ENCODE data around the gene MYO6.

MYO6 gene

DNA sequence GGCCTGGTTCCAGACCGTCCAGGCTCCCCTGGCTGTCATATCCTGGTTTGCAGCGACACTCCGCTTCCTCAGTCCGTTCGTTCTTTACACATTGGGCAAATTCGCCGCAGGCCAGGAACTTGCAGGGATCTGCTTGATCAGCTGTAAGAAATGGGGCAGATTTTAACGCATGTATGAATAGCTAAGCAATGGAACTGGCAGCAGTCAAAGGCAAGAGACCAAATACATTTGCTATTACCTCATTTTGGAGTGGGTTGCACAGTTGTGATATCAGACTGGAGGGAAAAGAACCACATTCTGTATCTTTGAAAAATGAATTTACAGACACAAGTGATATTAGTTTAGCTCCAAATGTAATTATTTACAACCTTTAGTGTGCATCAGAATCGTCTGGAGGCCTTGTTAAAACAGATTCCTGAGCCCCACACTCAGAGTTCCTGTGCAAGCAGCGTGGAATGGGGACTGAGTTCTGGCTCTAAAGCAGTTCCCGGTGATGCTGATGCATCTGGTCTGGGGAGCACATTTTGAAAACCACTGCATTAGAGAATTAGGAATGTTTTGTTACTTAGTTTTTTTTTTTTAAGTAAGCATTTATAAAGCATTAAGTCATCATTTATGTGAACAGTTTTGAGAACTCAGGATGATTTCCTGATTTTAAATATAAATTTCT is 182.1 kb downstream of the MYO6 start:
- no peak overlapping the region for H4K91ac ChIP-seq (ENCODE audit: low read depth, low read length, poor library complexity)
- WGBS, 2 donors (ENCODE audit: extremely low coverage in 2 of 2, insufficient read length in 2 of 2, insufficient replicate concordance in 1 of 2): no CpG with 5 or more reads among the region's 11 CpGs
- no peak overlapping the region for H3K4ac ChIP-seq (ENCODE audit: low read length)
- no peak overlapping the region for H2AFZ ChIP-seq (ENCODE audit: low read length)
- no peaks in the 10 kb centered on the region for H3K9me3 ChIP-seq (replicated peaks in 1 of 2; ENCODE audit: control insufficient read depth in 2 of 2, insufficient read depth in 1 of 2, low read depth in 1 of 2, low read length in 2 of 2)
- no peaks in the 10 kb centered on the region for H3K27me3 ChIP-seq (ENCODE audit: control insufficient read depth in 3 of 3, insufficient read depth in 3 of 3, low read depth in 1 of 3, low read length in 3 of 3)
- H3K36me3 ChIP-seq (replicated peaks in 1 of 2; ENCODE audit: control insufficient read depth in 2 of 2, insufficient read depth in 2 of 2, low read length in 2 of 2): no peaks in the 10 kb centered on the region
- no peak overlapping the region for H2BK5ac ChIP-seq (ENCODE audit: low read length)
- H3K4me1 ChIP-seq (ENCODE audit: control insufficient read depth in 2 of 2, insufficient read depth in 1 of 2, low read depth in 1 of 2, low read length in 2 of 2): peaks cover 7 to 27% of the 10 kb centered on the region in 2 donors
- no peak for DNase-seq (ENCODE audit: low spot score)
- no peak overlapping the region for H3K27ac ChIP-seq (replicated peaks; ENCODE audit: low read length)
- H3K9ac ChIP-seq (ENCODE audit: low read depth, low read length, poor library complexity): no peak overlapping the region
- H2BK12ac ChIP-seq (ENCODE audit: low read length): no peak overlapping the region
- no peaks in the 10 kb centered on the region for H3K79me1 ChIP-seq (ENCODE audit: low read depth, low read length)
- no peak overlapping the region for H2BK120ac ChIP-seq (ENCODE audit: low read depth, low read length)
- H3K14ac ChIP-seq (ENCODE audit: low read length): no peak overlapping the region
- H3K18ac ChIP-seq (ENCODE audit: low read length): peak overlapping the region; percentile 19
- H2AK5ac ChIP-seq (ENCODE audit: low read depth, low read length): no peak overlapping the region
- H4K8ac ChIP-seq (ENCODE audit: low read depth, low read length): no peak overlapping the region
- H3K23ac ChIP-seq (ENCODE audit: low read depth, low read length, poor library complexity): no peak overlapping the region
- no peak overlapping the region for H3K4me2 ChIP-seq (ENCODE audit: insufficient read depth, low read length, poor library complexity, severe bottlenecking)
- no peak overlapping the region for H2BK15ac ChIP-seq (ENCODE audit: low read length)
- H3K4me3 ChIP-seq (ENCODE audit: low read length in 2 of 2): no peak overlapping the region

DNA sequence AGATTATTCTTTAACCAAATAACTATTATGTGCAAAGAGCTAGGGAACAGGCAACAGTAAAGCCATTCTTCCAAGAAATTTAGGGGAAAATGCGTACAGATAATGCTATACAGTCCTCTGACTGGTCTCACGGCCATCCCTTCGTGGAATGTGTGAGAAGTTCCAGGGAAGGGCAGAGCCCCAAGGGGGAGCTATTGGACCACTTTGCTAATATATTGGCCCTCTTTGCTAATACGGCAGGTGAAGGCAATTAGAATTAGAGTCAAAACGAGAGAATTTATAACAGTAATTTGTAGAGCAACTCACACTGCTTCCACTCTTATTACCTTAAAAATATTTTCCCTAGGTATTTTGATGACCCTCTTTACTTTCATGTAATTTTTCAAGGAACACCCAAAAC is 183.0 kb downstream of the MYO6 start:
- Histone ChIP-seq H3K9ac (ENCODE audit: low read depth, low read length, poor library complexity) (no peak overlapping the region), H2AK5ac (ENCODE audit: low read depth, low read length) (no peak overlapping the region), H2AFZ (ENCODE audit: low read length) (peak overlapping the region; percentile 39), H2BK12ac (ENCODE audit: low read length) (no peak overlapping the region), H3K18ac (ENCODE audit: low read length) (no peak overlapping the region), H2BK5ac (ENCODE audit: low read length) (no peak overlapping the region), H3K4me3 (ENCODE audit: low read length in 2 of 2) (no peak overlapping the region), H2BK120ac (ENCODE audit: low read depth, low read length) (no peak overlapping the region), H3K79me1 (ENCODE audit: low read depth, low read length) (no peaks in the 10 kb centered on the region), H3K4me1 (ENCODE audit: control insufficient read depth in 2 of 2, insufficient read depth in 1 of 2, low read depth in 1 of 2, low read length in 2 of 2) (peaks cover 14 to 35% of the 10 kb centered on the region in 2 donors), H3K14ac (ENCODE audit: low read length) (no peak overlapping the region), H3K23ac (ENCODE audit: low read depth, low read length, poor library complexity) (no peak overlapping the region), H3K27me3 (ENCODE audit: control insufficient read depth in 3 of 3, insufficient read depth in 3 of 3, low read depth in 1 of 3, low read length in 3 of 3) (no peaks in the 10 kb centered on the region), H3K36me3 (replicated peaks in 1 of 2; ENCODE audit: control insufficient read depth in 2 of 2, insufficient read depth in 2 of 2, low read length in 2 of 2) (no peaks in the 10 kb centered on the region), H3K4me2 (ENCODE audit: insufficient read depth, low read length, poor library complexity, severe bottlenecking) (no peak overlapping the region), H3K27ac (replicated peaks; ENCODE audit: low read length) (no peak overlapping the region), H3K9me3 (replicated peaks in 1 of 2; ENCODE audit: control insufficient read depth in 2 of 2, insufficient read depth in 1 of 2, low read depth in 1 of 2, low read length in 2 of 2) (no peaks in the 10 kb centered on the region), H4K91ac (ENCODE audit: low read depth, low read length, poor library complexity) (no peak overlapping the region), H2BK15ac (ENCODE audit: low read length) (no peak overlapping the region), H3K4ac (ENCODE audit: low read length) (no peak overlapping the region), H4K8ac (ENCODE audit: low read depth, low read length) (no peak overlapping the region)
- WGBS, 2 donors (ENCODE audit: extremely low coverage in 2 of 2, insufficient read length in 2 of 2, insufficient replicate concordance in 1 of 2): no CpG with 5 or more reads among the region's 5 CpGs
- peak; percentile 51 for DNase-seq (ENCODE audit: low spot score)

DNA sequence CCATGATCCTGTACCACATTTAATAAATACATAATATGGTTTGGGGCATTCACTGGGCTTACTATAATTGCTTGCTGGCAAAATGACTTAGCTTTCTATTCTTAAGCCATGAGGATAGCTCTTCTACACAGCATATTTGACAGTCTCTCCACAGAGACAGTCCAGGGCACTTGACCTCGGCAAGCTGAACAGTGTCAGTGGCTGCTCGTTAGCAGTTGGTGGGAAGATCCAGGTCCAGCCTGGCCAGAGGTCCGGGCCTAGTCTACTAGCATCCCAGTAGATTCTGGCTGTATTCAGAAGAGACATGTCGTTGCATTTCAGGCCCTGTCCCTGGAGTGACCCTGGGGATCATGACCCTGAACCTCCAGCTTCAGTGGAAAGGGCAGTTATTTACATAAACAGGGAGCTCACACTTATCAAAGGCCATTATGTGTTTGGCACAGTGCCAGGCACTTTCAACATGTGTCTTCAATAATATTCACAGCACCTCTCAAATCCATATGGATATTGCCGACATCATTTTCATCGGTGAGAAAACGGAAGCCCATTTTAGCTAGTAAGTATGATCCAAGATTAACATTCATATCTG is 184.4 kb downstream of the MYO6 start:
- Histone ChIP-seq H2AK5ac (ENCODE audit: low read depth, low read length) (no peak overlapping the region), H3K36me3 (replicated peaks in 1 of 2; ENCODE audit: control insufficient read depth in 2 of 2, insufficient read depth in 2 of 2, low read length in 2 of 2) (no peaks in the 10 kb centered on the region), H3K14ac (ENCODE audit: low read length) (no peak overlapping the region), H3K4me2 (ENCODE audit: insufficient read depth, low read length, poor library complexity, severe bottlenecking) (no peak overlapping the region), H3K27ac (replicated peaks; ENCODE audit: low read length) (no peak overlapping the region), H2BK15ac (ENCODE audit: low read length) (no peak overlapping the region), H3K9me3 (replicated peaks in 1 of 2; ENCODE audit: control insufficient read depth in 2 of 2, insufficient read depth in 1 of 2, low read depth in 1 of 2, low read length in 2 of 2) (no peaks in the 10 kb centered on the region), H4K91ac (ENCODE audit: low read depth, low read length, poor library complexity) (no peak overlapping the region), H2BK12ac (ENCODE audit: low read length) (no peak overlapping the region), H2BK5ac (ENCODE audit: low read length) (no peak overlapping the region), H3K4ac (ENCODE audit: low read length) (no peak overlapping the region), H4K8ac (ENCODE audit: low read depth, low read length) (no peak overlapping the region), H3K18ac (ENCODE audit: low read length) (no peak overlapping the region), H3K4me3 (ENCODE audit: low read length in 2 of 2) (no peak overlapping the region), H2BK120ac (ENCODE audit: low read depth, low read length) (no peak overlapping the region), H3K79me1 (ENCODE audit: low read depth, low read length) (no peaks in the 10 kb centered on the region), H3K4me1 (ENCODE audit: control insufficient read depth in 2 of 2, insufficient read depth in 1 of 2, low read depth in 1 of 2, low read length in 2 of 2) (peaks cover 14 to 40% of the 10 kb centered on the region in 2 donors), H2AFZ (ENCODE audit: low read length) (no peak overlapping the region), H3K9ac (ENCODE audit: low read depth, low read length, poor library complexity) (no peak overlapping the region), H3K23ac (ENCODE audit: low read depth, low read length, poor library complexity) (no peak overlapping the region), H3K27me3 (ENCODE audit: control insufficient read depth in 3 of 3, insufficient read depth in 3 of 3, low read depth in 1 of 3, low read length in 3 of 3) (no peaks in the 10 kb centered on the region)
- no peak for DNase-seq (ENCODE audit: low spot score)
- no CpG with 5 or more reads among the region's 7 CpGs for WGBS, 2 donors (ENCODE audit: extremely low coverage in 2 of 2, insufficient read length in 2 of 2, insufficient replicate concordance in 1 of 2)

DNA sequence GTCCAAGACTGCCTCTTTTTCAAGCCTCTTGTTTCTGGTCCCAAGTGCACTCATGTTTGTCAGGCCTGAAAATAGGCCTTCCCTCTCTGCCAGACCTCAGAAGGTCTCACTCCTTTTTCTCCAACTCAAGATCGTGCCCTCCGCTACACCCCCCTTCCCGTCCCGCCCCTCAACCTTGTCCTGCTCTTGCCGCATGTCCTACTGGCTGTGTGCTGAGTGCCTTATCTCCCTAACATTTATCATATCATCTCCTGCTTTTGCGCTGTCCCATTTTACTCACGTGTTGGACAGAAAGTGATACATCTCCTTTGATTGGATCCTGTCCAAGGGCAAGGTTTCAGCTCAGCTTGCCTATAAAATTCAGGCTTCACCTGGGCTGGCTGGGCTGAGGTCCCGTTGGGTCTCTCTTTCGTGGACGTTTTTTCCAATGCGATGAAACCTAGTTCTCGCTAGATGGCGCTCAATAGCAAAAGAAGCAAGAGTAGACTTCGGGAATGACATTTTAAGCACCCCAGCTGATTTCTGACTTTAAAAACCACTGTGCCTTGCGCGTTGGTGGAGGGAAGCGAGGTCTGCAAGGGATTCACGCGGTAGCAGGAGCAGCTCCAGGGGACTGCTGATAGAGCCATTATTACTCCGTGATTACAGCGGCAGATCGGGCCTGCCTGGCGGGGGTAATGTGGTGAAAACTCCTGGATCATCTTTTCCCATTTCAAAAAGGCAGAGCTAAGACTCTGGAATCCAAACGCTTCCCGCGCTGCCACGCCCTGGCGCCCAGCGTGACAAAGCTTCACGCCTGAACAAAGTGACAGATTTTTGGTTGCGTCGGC is 185.8 kb downstream of the MYO6 start:
- H3K79me1 ChIP-seq (ENCODE audit: low read depth, low read length): no peaks in the 10 kb centered on the region
- H3K23ac ChIP-seq (ENCODE audit: low read depth, low read length, poor library complexity): no peak overlapping the region
- no peaks in the 10 kb centered on the region for H3K27me3 ChIP-seq (ENCODE audit: control insufficient read depth in 3 of 3, insufficient read depth in 3 of 3, low read depth in 1 of 3, low read length in 3 of 3)
- no peaks in the 10 kb centered on the region for H3K36me3 ChIP-seq (replicated peaks in 1 of 2; ENCODE audit: control insufficient read depth in 2 of 2, insufficient read depth in 2 of 2, low read length in 2 of 2)
- peak overlapping the region; percentile 81 for H3K18ac ChIP-seq (ENCODE audit: low read length)
- peak overlapping the region; percentile 89 for H2AFZ ChIP-seq (ENCODE audit: low read length)
- H2AK5ac ChIP-seq (ENCODE audit: low read depth, low read length): no peak overlapping the region
- H3K4me3 ChIP-seq (ENCODE audit: low read length in 2 of 2): peak overlapping the region; percentile 21 to 43
- H2BK120ac ChIP-seq (ENCODE audit: low read depth, low read length): peak overlapping the region; percentile 11
- no peak overlapping the region for H3K14ac ChIP-seq (ENCODE audit: low read length)
- H3K4me2 ChIP-seq (ENCODE audit: insufficient read depth, low read length, poor library complexity, severe bottlenecking): peak overlapping the region; percentile 94
- peaks cover 16 to 40% of the 10 kb centered on the region in 2 donors for H3K4me1 ChIP-seq (ENCODE audit: control insufficient read depth in 2 of 2, insufficient read depth in 1 of 2, low read depth in 1 of 2, low read length in 2 of 2)
- peak; percentile 87 for DNase-seq (ENCODE audit: low spot score)
- no peaks in the 10 kb centered on the region for H3K9me3 ChIP-seq (replicated peaks in 1 of 2; ENCODE audit: control insufficient read depth in 2 of 2, insufficient read depth in 1 of 2, low read depth in 1 of 2, low read length in 2 of 2)
- H3K27ac ChIP-seq (replicated peaks; ENCODE audit: low read length): peak overlapping the region; percentile 79
- H3K9ac ChIP-seq (ENCODE audit: low read depth, low read length, poor library complexity): no peak overlapping the region
- H2BK5ac ChIP-seq (ENCODE audit: low read length): no peak overlapping the region
- no peak overlapping the region for H3K4ac ChIP-seq (ENCODE audit: low read length)
- no CpG with 5 or more reads among the region's 32 CpGs for WGBS, 2 donors (ENCODE audit: extremely low coverage in 2 of 2, insufficient read length in 2 of 2, insufficient replicate concordance in 1 of 2)
- H4K8ac ChIP-seq (ENCODE audit: low read depth, low read length): no peak overlapping the region
- no peak overlapping the region for H2BK15ac ChIP-seq (ENCODE audit: low read length)
- H4K91ac ChIP-seq (ENCODE audit: low read depth, low read length, poor library complexity): no peak overlapping the region
- H2BK12ac ChIP-seq (ENCODE audit: low read length): no peak overlapping the region
